K562 (cell line): ENCODE measurements around the gene GPR119. TPM values are rescaled to one million over a fixed set of nuclear protein-coding genes. Genes with fewer than 3 reads are reported as not detected.

ENCODE experiments used
- CEBPB ChIP-seq: fragments of 450-650 bp; IDR thresholded peaks from 2 replicates; pipeline ENCODE4 v1.6.1; 2016; ENCODE audit warnings: missing genetic modification characterization, missing compliant biosample characterization
- CLOCK ChIP-seq: fragments of 250-450 bp; sonication (Bioruptor Pico); IDR thresholded peaks from 2 replicates; pipeline ENCODE4 v1.4.0; 2020; ENCODE audit warnings: mild to moderate bottlenecking, moderate library complexity, borderline replicate concordance
- E4F1 ChIP-seq: fragments of 250-450 bp; sonication (Bioruptor Pico); IDR thresholded peaks from 2 replicates; pipeline ENCODE4 v1.5.0; 2021; ENCODE audit warnings: mild to moderate bottlenecking, borderline replicate concordance
- ETV1 ChIP-seq: fragments of 450-650 bp; conservative IDR thresholded peaks from 2 replicates; pipeline ENCODE4 v1.6.1; 2016; ENCODE audit warnings: missing genetic modification characterization, control low read depth, low read depth, missing compliant biosample characterization
- MECOM ChIP-seq: fragments of 250-450 bp; sonication (Bioruptor Pico); IDR thresholded peaks from 2 replicates; pipeline ENCODE4 v1.8.0; 2022; ENCODE audit warnings: inconsistent platforms
- REST ChIP-seq, 2 experiments: fragments of 450-650 bp; formaldehyde crosslinking in 1 of 2; IDR thresholded peaks; 2 replicates each; pipeline versions ENCODE4 v1.4.0 to v1.6.1; 2014 to 2020; ENCODE audit warnings: mild to moderate bottlenecking in 2 of 2, borderline replicate concordance in 1 of 2, low read depth in 1 of 2
- SIX5 ChIP-seq, 2 experiments: IDR thresholded peaks; 2 replicates each; pipeline ENCODE4 v1.6.1; 2011; ENCODE audit warnings: low read length in 2 of 2, borderline replicate concordance in 1 of 2, low read depth in 1 of 2, mild to moderate bottlenecking in 1 of 2, moderate library complexity in 1 of 2; ENCODE audit not compliant: insufficient read depth in 1 of 2
- SMAD3 ChIP-seq: fragments of 450-650 bp; formaldehyde crosslinking; conservative IDR thresholded peaks from 2 replicates; pipeline ENCODE4 v1.4.0; 2020; ENCODE audit warnings: mild to moderate bottlenecking
- ZC3H4 ChIP-seq: sonication (generic); formaldehyde crosslinking; IDR thresholded peaks from 2 replicates; pipeline ENCODE4 v1.9.0; 2021; ENCODE audit warnings: missing genetic modification reagents, borderline replicate concordance
- ZNF518B ChIP-seq: fragments of 250-450 bp; sonication (Bioruptor Pico); IDR thresholded peaks from 2 replicates; pipeline ENCODE4 v1.5.0; 2021; ENCODE audit warnings: mild to moderate bottlenecking, moderate library complexity
- polyA plus RNA-seq, 8 experiments: library from polyadenylated mRNA; depleted of rRNA in 4 of 8; stranded (reverse) in 5 of 8; unstranded in 3 of 8; fragments of >200 nt; fragmentation: Nextera tagmentation in 2 of 8; fragmentation: Illumina TruSeq in 1 of 8; extraction: Ambion mirVana in 2 of 8; extraction: Trizol in 1 of 8; gene quantifications; 2 replicates each; pipeline versions ENCODE4 v1.2.1 to v1.2.3, GENCODE V29; 2011 to 2014; ENCODE audit warnings: inconsistent platforms in 1 of 8, missing spikeins in 1 of 8
- total RNA-seq, 7 experiments: library from RNA; depleted of rRNA in 6 of 7; stranded (reverse); fragments of >200 nt in 6 of 7; fragmentation: Illumina TruSeq in 2 of 7; extraction: Trizol in 2 of 7; gene quantifications; 2 replicates each; pipeline versions ENCODE4 v1.2.1 to v1.2.3, GENCODE V29; 2011 to 2021; ENCODE audit warnings: low replicate concordance in 1 of 7

The GPR119 gene
- total and polyA plus RNA-seq, 9 of the 15 experiments (the other 6 are each of a cell fraction or from before 2014, with no cell fraction given) = not detected

- TF ChIP-seq ZNF518B = no peak
- no peak for TF ChIP-seq SIX5 (IDR thresholded peaks at IDR 0.05; ENCODE audit: borderline replicate concordance in 1 of 2, insufficient read depth in 1 of 2, low read depth in 1 of 2, low read length in 2 of 2)
- no peak for TF ChIP-seq ZC3H4 (CRISPR knock-in tag)
- TF ChIP-seq MECOM = no peak
- TF ChIP-seq CLOCK = no peak
- no peak for TF ChIP-seq REST (IDR thresholded peaks at IDR 0.05; ENCODE audit: borderline replicate concordance)
- TF ChIP-seq REST (CRISPR knock-in tag; IDR thresholded peaks at IDR 0.05; ENCODE audit: low read depth) = no peak
- no peak for TF ChIP-seq E4F1
- no peak for TF ChIP-seq CEBPB (tag)
- TF ChIP-seq ETV1 (tag) = no peak
- TF ChIP-seq SMAD3 (CRISPR knock-in tag) = no peak
Observed at GRCh38 chrX:130426531-130426930, 41.1 kb upstream of the GPR119 start (continued).
